Stimulated activated CD4-positive, alpha-beta T cell treated with anti-CD3 and anti-CD28 coated beads, Interleukin-4, amount 100 ng/mL, for 4 hours (primary cell): ENCODE results near the gene TMEM269.

Source experiments
- DNase-seq, 2 experiments: peaks; one replicate each; pipeline ENCODE4 v3.0.0-alpha.2; 2020

Gene TMEM269

GRCh38 chr1:42784946-42785693 lies at the start of gene TMEM269:
Gene TMEM269 (plus strand): TSS chr1:42784991. CDS start chr1:42789894, 4,903 bp downstream.
- peak; percentile 40 to 43 for DNase-seq

- no peak for DNase-seq
Measured at GRCh38 chr1:42735056-42735455, 49.7 kb upstream of the TMEM269 start.

GRCh38 chr1:42735477-42736105 lies 49.2 kb upstream of the TMEM269 start:
- no peak for DNase-seq

GRCh38 chr1:42736152-42736551 lies 48.6 kb upstream of the TMEM269 start:
- no peak for DNase-seq

GRCh38 chr1:42736571-42737200 lies 48.1 kb upstream of the TMEM269 start:
- no peak for DNase-seq

- DNase-seq = no peak
Measured at GRCh38 chr1:42737257-42737656, 47.5 kb upstream of the TMEM269 start.

- DNase-seq = no peak
Measured at GRCh38 chr1:42737986-42738677, 46.7 kb upstream of the TMEM269 start.

GRCh38 chr1:42738678-42739226 lies 46.0 kb upstream of the TMEM269 start:
- no peak for DNase-seq

- DNase-seq = no peak
Measured at GRCh38 chr1:42739753-42740700, 44.8 kb upstream of the TMEM269 start, which contains the start of gene CLDN19. Gene CLDN19 (minus strand): TSS chr1:42740236. CDS start chr1:42740063, 173 bp downstream.

- no peak for DNase-seq
Measured at GRCh38 chr1:42740851-42741580, 43.8 kb upstream of the TMEM269 start.

GRCh38 chr1:42741706-42742105 lies 43.1 kb upstream of the TMEM269 start:
- DNase-seq = no peak

- no peak for DNase-seq
Measured at GRCh38 chr1:42742141-42742540, 42.6 kb upstream of the TMEM269 start.

- DNase-seq = no peak
Measured at GRCh38 chr1:42742617-42743316, 42.0 kb upstream of the TMEM269 start.

- no peak for DNase-seq
Measured at GRCh38 chr1:42743317-42744147, 41.3 kb upstream of the TMEM269 start.

GRCh38 chr1:42744148-42744413 lies 40.7 kb upstream of the TMEM269 start:
- no peak for DNase-seq

GRCh38 chr1:42745851-42746250 lies 38.9 kb upstream of the TMEM269 start:
- DNase-seq = no peak

- no peak for DNase-seq
Measured at GRCh38 chr1:42746436-42747105, 38.2 kb upstream of the TMEM269 start.

GRCh38 chr1:42747125-42747524 lies 37.7 kb upstream of the TMEM269 start:
- DNase-seq = peak; percentile 30 to 55

- DNase-seq = no peak
Measured at GRCh38 chr1:42748021-42748420, 36.8 kb upstream of the TMEM269 start.
